DOHH2 (cell line): Measurements from ENCODE around the gene CSAD.

Experiments
- H3F3A ChIP-seq: fragments of 200-600 bp; sonication (generic), shearing (Covaris generic); 2 replicates; pipeline ENCODE4 v1.6.0; 2016; ENCODE audit warnings: antibody characterized with exemption, mild to moderate bottlenecking; ENCODE audit not compliant: control insufficient read depth, insufficient read depth
- H3K27ac ChIP-seq: fragments of 200-600 bp; sonication (generic); 2 replicates; pipeline ENCODE4 v1.5.1; 2014; ENCODE audit warnings: low read depth, mild to moderate bottlenecking, low read length, moderate library complexity
- H3K27me3 ChIP-seq: fragments of 200-600 bp; sonication (generic); 2 replicates; pipeline ENCODE4 v1.6.1; 2014; ENCODE audit warnings: mild to moderate bottlenecking, low read length, mixed read lengths; ENCODE audit not compliant: control insufficient read depth
- H3K36me3 ChIP-seq: fragments of 200-600 bp; sonication (generic); 2 replicates; pipeline ENCODE4 v1.6.1; 2014; ENCODE audit warnings: mild to moderate bottlenecking, low read length, moderate library complexity, mixed read lengths; ENCODE audit not compliant: control insufficient read depth
- H3K4me1 ChIP-seq: fragments of 200-600 bp; sonication (generic); 2 replicates; pipeline ENCODE4 v1.6.1; 2014; ENCODE audit warnings: mild to moderate bottlenecking, low read length, mixed read lengths; ENCODE audit not compliant: control insufficient read depth
- H3K4me2 ChIP-seq: fragments of 200-600 bp; sonication (generic); 2 replicates; pipeline ENCODE4 v1.6.0; 2014; ENCODE audit warnings: mild to moderate bottlenecking, low read length, moderate library complexity
- H3K4me3 ChIP-seq: fragments of 200-600 bp; sonication (generic); 2 replicates; pipeline ENCODE4 v1.5.1; 2014; ENCODE audit warnings: mild to moderate bottlenecking, low read length, mixed read lengths
- H3K79me2 ChIP-seq: fragments of 200-600 bp; sonication (generic); 2 replicates; pipeline ENCODE4 v1.6.1; 2014; ENCODE audit warnings: mild to moderate bottlenecking, low read length, mixed read lengths; ENCODE audit not compliant: control insufficient read depth
- H3K9me2 ChIP-seq: fragments of 200-600 bp; sonication (generic); replicated peaks from 2 replicates; pipeline ENCODE4 v1.6.1; 2014; ENCODE audit warnings: mild to moderate bottlenecking, low read length, mixed read lengths; ENCODE audit not compliant: control insufficient read depth
- H3K9me3 ChIP-seq: fragments of 200-600 bp; sonication (generic); 2 replicates; pipeline ENCODE4 v1.6.1; 2014; ENCODE audit warnings: antibody characterized with exemption, low read length, mixed read lengths; ENCODE audit not compliant: control insufficient read depth, insufficient read depth
- H4K20me1 ChIP-seq: fragments of 200-600 bp; sonication (generic); 2 replicates; pipeline ENCODE4 v1.6.0; 2014; ENCODE audit warnings: low read depth, mild to moderate bottlenecking, antibody characterized with exemption, low read length, moderate library complexity; ENCODE audit not compliant: control insufficient read depth, insufficient read depth
- EZH2phosphoT487 ChIP-seq: fragments of 200-600 bp; sonication (generic); IDR thresholded peaks from 2 replicates; pipeline ENCODE4 v1.6.1; 2017; ENCODE audit warnings: borderline replicate concordance, mild to moderate bottlenecking, antibody characterized with exemption, low read length, moderate library complexity, mixed read lengths
- TF ChIP-seq, protein P1 (sequence below): fragments of 200-600 bp; sonication (generic); IDR thresholded peaks from one replicate; pipeline ENCODE4 v1.5.1; 2014; ENCODE audit warnings: antibody characterized with exemption, mild to moderate bottlenecking, low read depth, low read length; ENCODE audit not compliant: poor library complexity, severe bottlenecking

Gene CSAD

DNA sequence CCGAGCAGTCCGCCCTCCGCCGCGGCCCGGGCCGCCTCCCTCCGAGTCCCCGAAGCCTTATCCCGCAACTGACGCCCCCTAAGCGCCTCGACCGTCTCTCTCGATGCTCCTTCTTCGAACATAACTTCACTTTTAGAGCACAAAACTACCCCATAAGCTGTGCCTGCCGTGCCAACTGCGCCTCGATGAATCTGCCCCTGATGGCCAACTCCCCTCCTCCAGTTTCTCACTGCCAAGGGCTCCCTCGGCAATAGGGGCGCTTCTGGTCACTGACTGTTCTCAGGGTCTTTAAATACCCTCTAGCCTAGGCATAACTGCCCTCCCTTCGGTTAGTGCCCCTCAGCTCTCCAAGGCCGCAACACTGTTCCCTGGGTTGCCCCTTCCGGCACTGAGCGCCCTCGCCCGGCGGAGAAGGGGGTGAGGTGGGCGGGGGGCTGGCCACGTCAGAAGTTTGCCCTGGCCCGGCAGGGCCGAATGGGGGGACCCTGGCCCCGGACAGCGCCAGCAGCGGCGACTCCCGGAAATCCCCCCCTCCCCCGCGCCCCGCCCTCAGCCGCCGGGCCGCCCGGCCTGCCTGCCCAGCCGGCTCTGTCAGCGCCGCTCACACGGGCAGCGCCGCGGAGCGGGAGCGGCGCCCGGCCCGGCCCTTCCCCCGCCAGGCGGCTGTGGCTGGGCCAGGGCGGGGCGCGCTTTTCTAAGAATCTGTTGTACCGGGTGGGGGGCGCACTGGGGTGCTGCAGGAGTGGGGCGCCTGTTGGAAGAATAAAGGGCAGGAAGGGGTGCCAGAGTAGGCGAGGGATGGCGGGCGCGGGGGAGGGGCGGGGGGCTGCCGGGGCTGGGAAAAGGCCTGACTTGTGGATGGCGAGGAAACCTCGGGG, 40.7 kb upstream of the CSAD start:
- H4K20me1 ChIP-seq = no peaks in the 10 kb centered on the region
- peak overlapping the region; percentile 100 for H3K4me2 ChIP-seq
- TF ChIP-seq, protein P1, sequence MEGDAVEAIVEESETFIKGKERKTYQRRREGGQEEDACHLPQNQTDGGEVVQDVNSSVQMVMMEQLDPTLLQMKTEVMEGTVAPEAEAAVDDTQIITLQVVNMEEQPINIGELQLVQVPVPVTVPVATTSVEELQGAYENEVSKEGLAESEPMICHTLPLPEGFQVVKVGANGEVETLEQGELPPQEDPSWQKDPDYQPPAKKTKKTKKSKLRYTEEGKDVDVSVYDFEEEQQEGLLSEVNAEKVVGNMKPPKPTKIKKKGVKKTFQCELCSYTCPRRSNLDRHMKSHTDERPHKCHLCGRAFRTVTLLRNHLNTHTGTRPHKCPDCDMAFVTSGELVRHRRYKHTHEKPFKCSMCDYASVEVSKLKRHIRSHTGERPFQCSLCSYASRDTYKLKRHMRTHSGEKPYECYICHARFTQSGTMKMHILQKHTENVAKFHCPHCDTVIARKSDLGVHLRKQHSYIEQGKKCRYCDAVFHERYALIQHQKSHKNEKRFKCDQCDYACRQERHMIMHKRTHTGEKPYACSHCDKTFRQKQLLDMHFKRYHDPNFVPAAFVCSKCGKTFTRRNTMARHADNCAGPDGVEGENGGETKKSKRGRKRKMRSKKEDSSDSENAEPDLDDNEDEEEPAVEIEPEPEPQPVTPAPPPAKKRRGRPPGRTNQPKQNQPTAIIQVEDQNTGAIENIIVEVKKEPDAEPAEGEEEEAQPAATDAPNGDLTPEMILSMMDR = peak; percentile 65
- no peak for TF ChIP-seq EZH2phosphoT487
- H3F3A ChIP-seq = peaks cover 8% of the 10 kb centered on the region
- H3K79me2 ChIP-seq = no peaks in the 10 kb centered on the region
- peaks cover 20% of the 10 kb centered on the region for H3K27me3 ChIP-seq
- peaks cover 43% of the 10 kb centered on the region for H3K4me1 ChIP-seq
- H3K9me2 ChIP-seq = no peaks in the 10 kb centered on the region
- H3K9me3 ChIP-seq = no peaks in the 10 kb centered on the region
- peak overlapping the region; percentile 87 for H3K4me3 ChIP-seq
- H3K36me3 ChIP-seq = no peaks in the 10 kb centered on the region
- peak overlapping the region; percentile 92 for H3K27ac ChIP-seq

DNA sequence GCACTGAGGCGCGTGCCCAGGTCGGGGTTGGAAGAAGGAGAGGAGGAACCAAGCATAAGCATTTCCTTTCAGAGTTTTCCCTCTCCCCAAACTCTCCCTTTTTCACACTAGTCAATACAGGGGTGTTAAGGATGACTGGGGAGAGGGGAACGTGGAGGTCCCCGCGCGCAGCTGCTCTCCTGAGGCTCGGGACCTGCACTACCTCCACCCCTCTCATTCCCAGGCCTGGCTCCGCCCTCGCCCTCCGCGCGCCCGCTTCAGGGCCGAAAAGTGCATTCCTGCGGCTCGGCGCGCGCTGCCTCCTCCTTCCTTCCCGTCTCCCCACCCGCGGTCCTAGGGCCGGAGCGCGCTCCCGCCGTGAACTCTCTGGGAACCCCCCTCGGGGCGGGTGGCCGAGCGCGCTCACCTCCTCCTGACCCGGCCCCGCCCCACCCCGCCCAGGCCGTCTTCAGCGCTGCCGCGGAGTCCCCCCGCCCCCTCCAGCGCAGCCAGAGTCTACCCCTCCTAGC, 40.0 kb upstream of the CSAD start:
- Histone ChIP-seq H4K20me1 (no peaks in the 10 kb centered on the region), H3K9me3 (no peaks in the 10 kb centered on the region), H3K4me1 (peaks cover 49% of the 10 kb centered on the region), H3K27ac (peak overlapping the region; percentile 92), H3F3A (peaks cover 8% of the 10 kb centered on the region), H3K4me3 (peak overlapping the region; percentile 87), H3K4me2 (peak overlapping the region; percentile 100), H3K9me2 (no peaks in the 10 kb centered on the region), H3K27me3 (peaks cover 20% of the 10 kb centered on the region), H3K79me2 (no peaks in the 10 kb centered on the region), H3K36me3 (no peaks in the 10 kb centered on the region)
- TF ChIP-seq, protein P1 = no peak
- TF ChIP-seq EZH2phosphoT487 = no peak

DNA sequence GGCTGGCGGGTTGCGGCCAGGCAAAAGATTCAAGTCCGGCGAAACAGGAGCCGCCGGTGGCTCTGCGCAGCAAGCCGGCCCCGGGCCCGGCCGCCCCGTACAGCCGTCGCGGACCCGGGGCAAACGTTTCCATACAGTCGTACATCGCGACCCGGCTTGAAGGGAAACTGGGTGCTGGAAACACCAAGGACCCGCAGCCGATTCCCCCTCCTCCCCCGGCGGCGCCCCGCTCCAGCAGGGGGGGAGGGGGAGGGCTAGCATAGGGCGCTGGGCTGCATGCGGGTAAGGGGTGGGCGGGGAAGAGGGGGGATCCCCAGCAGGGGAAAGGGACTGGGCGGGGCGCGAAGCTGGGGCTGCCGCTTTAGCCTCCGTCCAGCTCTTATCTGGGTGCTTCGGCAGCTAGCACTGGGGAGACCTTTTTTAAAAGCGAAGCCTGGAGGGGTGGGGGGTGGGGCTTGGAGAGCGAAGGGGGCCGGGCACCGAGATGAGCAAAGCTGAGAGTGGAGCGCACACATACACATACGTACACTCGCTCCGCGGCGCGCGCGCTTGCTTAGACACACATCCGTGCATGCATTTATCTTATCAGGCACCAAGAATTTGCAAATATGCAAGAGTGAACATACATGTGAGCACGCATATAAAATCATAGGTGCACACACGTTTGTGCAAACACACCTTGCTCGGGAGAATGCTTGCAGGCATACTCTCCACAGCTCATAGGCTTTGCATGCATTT, 39.4 kb upstream of the CSAD start:
- no peaks in the 10 kb centered on the region for H4K20me1 ChIP-seq

More for the DNA sequence above, 39.4 kb upstream of the CSAD start:
- peak overlapping the region; percentile 87 for H3K4me3 ChIP-seq
- H3K27ac ChIP-seq = peak overlapping the region; percentile 35
- H3K36me3 ChIP-seq = no peaks in the 10 kb centered on the region
- TF ChIP-seq, protein P1 = no peak
- no peak for TF ChIP-seq EZH2phosphoT487
- no peaks in the 10 kb centered on the region for H3K9me2 ChIP-seq
- peaks cover 52% of the 10 kb centered on the region for H3K4me1 ChIP-seq
- H3F3A ChIP-seq = peaks cover 8% of the 10 kb centered on the region
- H3K4me2 ChIP-seq = peak overlapping the region; percentile 100
- no peaks in the 10 kb centered on the region for H3K9me3 ChIP-seq
- no peaks in the 10 kb centered on the region for H3K79me2 ChIP-seq
- H3K27me3 ChIP-seq = peaks cover 17% of the 10 kb centered on the region
